Chondrocyte (in vitro differentiated cells): ENCODE results near the gene GNAL. TPM values are rescaled to one million over a fixed set of nuclear protein-coding genes. Genes with fewer than 3 reads are reported as not detected.

Source experiments
- DNase-seq: peaks from one replicate; pipeline ENCODE4 v3.0.0; 2021; ENCODE audit warnings: mixed read lengths, low spot score
- H3K27ac Mint-ChIP-seq: one replicate; pipeline ENCODE4 v1.8.0; 2021; ENCODE audit warnings: mild to moderate bottlenecking, moderate library complexity, mixed read lengths; ENCODE audit not compliant: unreplicated experiment
- H3K27me3 Mint-ChIP-seq: 2 replicates; pipeline ENCODE4 v1.8.0; 2021; ENCODE audit warnings: low read depth, mixed read lengths
- H3K36me3 Mint-ChIP-seq: 2 replicates; pipeline ENCODE4 v1.8.0; 2021; ENCODE audit warnings: low read depth, mixed read lengths
- H3K4me1 Mint-ChIP-seq: 2 replicates; pipeline ENCODE4 v1.8.0; 2021; ENCODE audit warnings: low read depth, mild to moderate bottlenecking, mixed read lengths
- H3K4me3 Mint-ChIP-seq: one replicate; pipeline ENCODE4 v1.8.0; 2021; ENCODE audit warnings: mild to moderate bottlenecking, moderate library complexity, mixed read lengths; ENCODE audit not compliant: unreplicated experiment
- H3K9me3 Mint-ChIP-seq: 2 replicates; pipeline ENCODE4 v1.8.0; 2021; ENCODE audit warnings: low read depth, mixed read lengths
- CTCF ChIP-seq: fragments of 200-600 bp; sonication (generic); IDR thresholded peaks from 2 replicates; pipeline ENCODE4 v1.5.0; 2021; ENCODE audit warnings: antibody characterized with exemption, mild to moderate bottlenecking, moderate library complexity
- total RNA-seq: library from RNA; stranded (reverse); gene quantifications from 3 replicates; pipeline ENCODE4 v1.2.1, GENCODE V29; 2021

The GNAL gene
- total RNA-seq, 1 donor from 2014 or later = 5.9 TPM

GRCh38 chr18:11884396-11885030 is 195.4 kb downstream of the GNAL start:
- no peaks in the 10 kb centered on the region for H3K27me3 Mint-ChIP-seq
- no peak overlapping the region for H3K27ac Mint-ChIP-seq
- no peaks in the 10 kb centered on the region for H3K9me3 Mint-ChIP-seq
- TF ChIP-seq CTCF = no peak
- H3K4me1 Mint-ChIP-seq = no peaks in the 10 kb centered on the region
- peaks cover 29% of the 10 kb centered on the region for H3K36me3 Mint-ChIP-seq
- no peak for DNase-seq
- H3K4me3 Mint-ChIP-seq = no peak overlapping the region

DNA sequence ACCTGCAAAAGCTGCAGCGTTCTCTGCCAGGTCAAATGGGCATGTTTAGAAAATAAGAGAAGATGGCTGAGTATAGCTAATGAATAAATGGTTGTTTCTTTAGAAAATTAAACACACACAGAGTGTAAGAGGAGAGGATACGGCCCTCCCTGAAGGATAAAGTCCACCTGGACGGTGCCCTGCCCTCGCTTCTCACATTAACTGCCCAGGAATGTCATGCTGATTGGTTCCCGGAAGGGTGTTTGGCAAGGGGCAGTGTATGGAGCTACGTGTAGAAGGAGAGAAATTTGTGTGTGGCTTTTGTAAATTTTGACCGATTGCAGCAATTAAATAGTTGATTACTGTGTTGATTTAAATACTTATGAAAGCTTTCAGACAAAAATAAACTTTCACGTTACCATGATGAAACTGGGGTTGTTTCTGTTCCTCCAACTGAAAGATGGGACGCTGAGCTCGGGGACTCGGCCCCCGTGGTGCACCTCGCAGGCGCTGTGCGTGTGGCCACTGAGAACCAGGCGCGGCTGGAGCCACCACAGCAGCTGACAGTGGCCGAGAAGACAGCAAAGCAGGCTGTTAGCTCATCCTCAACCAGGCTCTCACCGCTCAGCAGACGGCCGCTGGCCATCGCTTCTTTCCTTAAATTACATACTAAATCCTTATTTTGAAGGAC is 196.3 kb downstream of the GNAL start:
- H3K4me3 Mint-ChIP-seq = no peak overlapping the region
- H3K27me3 Mint-ChIP-seq = no peaks in the 10 kb centered on the region
- peaks cover 32% of the 10 kb centered on the region for H3K36me3 Mint-ChIP-seq
- H3K27ac Mint-ChIP-seq = no peak overlapping the region
- H3K9me3 Mint-ChIP-seq = no peaks in the 10 kb centered on the region
- no peaks in the 10 kb centered on the region for H3K4me1 Mint-ChIP-seq
- TF ChIP-seq CTCF = no peak
- DNase-seq = no peak

- Mint-ChIP-seq H3K36me3 (peaks cover 33% of the 10 kb centered on the region), H3K27ac (no peak overlapping the region), H3K4me3 (no peak overlapping the region), H3K4me1 (no peaks in the 10 kb centered on the region), H3K27me3 (no peaks in the 10 kb centered on the region), H3K9me3 (no peaks in the 10 kb centered on the region)
- TF ChIP-seq CTCF = no peak
- DNase-seq = no peak
Measured at GRCh38 chr18:11886577-11887110, 197.6 kb downstream of the GNAL start.

DNA sequence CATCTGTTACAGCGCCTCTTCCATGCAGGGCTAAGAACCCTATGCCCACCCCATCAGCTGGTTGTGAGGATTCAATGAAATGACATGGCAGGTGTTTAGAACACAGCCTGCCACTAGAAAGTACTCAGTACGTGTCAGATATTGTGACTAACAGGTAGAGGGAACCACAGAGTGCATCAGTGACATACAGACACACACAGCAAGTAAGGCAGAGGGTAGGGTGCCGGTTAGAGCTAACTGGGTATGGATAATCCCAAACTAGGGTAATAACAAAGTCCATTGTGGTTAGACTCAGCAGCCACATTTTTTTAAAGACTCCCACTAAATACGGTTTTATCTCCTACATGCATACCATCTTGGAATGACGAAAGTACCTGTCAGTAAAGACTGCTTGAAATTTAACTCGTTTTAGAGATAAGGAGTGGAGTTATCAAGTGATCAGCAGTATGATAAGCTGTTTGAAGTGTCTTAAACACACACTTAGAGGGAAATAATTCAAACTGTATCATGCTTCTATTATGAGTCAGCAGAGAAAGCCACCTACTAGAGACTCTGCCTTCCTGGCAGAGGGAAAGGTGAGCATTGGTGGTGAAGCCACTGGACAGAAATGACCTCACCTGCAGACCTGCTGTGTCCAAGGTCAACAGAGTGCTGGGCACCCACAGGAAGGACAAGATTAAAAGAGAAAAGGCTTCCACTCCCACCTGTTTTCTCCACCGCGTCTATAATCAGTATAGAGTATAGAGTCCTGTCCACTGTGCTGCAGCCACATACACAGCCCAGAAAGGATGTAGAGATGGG is 198.5 kb downstream of the GNAL start:
- H3K27me3 Mint-ChIP-seq = no peaks in the 10 kb centered on the region
- no peaks in the 10 kb centered on the region for H3K9me3 Mint-ChIP-seq
- TF ChIP-seq CTCF = no peak
- peaks cover under 1% of the 10 kb centered on the region for H3K4me1 Mint-ChIP-seq
- no peak for DNase-seq
- no peak overlapping the region for H3K27ac Mint-ChIP-seq
- H3K36me3 Mint-ChIP-seq = peaks cover 33% of the 10 kb centered on the region
- no peak overlapping the region for H3K4me3 Mint-ChIP-seq

DNA sequence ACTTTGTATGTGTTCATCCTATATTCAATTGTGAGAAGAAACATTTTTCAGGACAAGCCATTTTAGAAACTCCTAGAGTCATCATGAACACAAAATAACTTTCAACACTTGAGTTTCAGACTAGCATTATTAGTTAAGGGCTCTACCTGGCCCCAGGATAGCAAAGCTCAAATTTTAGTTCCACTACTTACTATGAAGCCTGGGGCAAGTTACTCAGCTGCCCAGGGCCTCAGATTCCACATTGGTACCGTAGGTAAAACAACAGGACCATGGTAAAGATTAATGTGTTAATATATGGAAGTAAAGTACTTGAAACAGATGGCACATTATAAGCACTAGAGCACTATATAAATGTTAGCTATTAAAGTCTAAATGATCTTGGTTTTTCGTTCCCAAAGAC is 199.7 kb downstream of the GNAL start:
- H3K4me3 Mint-ChIP-seq = no peak overlapping the region
- no peak overlapping the region for H3K27ac Mint-ChIP-seq
- peaks cover 7% of the 10 kb centered on the region for H3K4me1 Mint-ChIP-seq
- no peak for TF ChIP-seq CTCF
- no peak for DNase-seq
- H3K27me3 Mint-ChIP-seq = no peaks in the 10 kb centered on the region
- no peaks in the 10 kb centered on the region for H3K9me3 Mint-ChIP-seq
- H3K36me3 Mint-ChIP-seq = peaks cover 33% of the 10 kb centered on the region
